ENCODE data around the gene SLC7A8.

The SLC7A8 gene

GRCh38 chr14:23183158-23183470, 346 bp downstream of the SLC7A8 start:
- Histone ChIP-seq H3K27ac (ENCODE audit: extremely low read depth, low read depth, low read length) (peak overlapping the region; percentile 12; the same call in 1 of the 2 replicates), H3K9me3 (ENCODE audit: control insufficient read depth, insufficient read depth, low read depth, low read length) (no peaks in the 10 kb centered on the region), H3K36me3 (ENCODE audit: control insufficient read depth in 2 of 2, insufficient read depth in 1 of 2, low read length in 2 of 2) (no peaks in the 10 kb centered on the region), H3K4me3 (ENCODE audit: low read depth, low read length) (peak overlapping the region; percentile 56), H3K4me1 (ENCODE audit: control insufficient read depth, insufficient read depth, low read length) (no peaks in the 10 kb centered on the region; the same call in 1 of the 2 replicates)
- ChIA-PET CTCF (interaction anchor here (0.7 to 11.0 kb wide), 9 partner anchors 9 to 619 kb away, joined by 3 to 424 read pairs (median 4); partner anchors contain the start of gene CEBPE), POLR2A (interaction anchor here (0.7 kb wide), 1 partner anchor 81 kb away, joined by 3 read pairs; no protein-coding TSS in a partner anchor)
- TF ChIP-seq PRDM2 (tag by site-specific recombination; IDR thresholded peaks at IDR 0.05; ENCODE audit: borderline replicate concordance): no peak
- peak; percentile 33 for TF ChIP-seq ZNF335 (tag by site-specific recombination; conservative IDR thresholded peaks at IDR 0.05)
- TF ChIP-seq WT1 (tag by site-specific recombination; IDR thresholded peaks at IDR 0.05): no peak
- TF ChIP-seq SP3 (tag by site-specific recombination; IDR thresholded peaks at IDR 0.05): no peak
- TF ChIP-seq, protein P1, sequence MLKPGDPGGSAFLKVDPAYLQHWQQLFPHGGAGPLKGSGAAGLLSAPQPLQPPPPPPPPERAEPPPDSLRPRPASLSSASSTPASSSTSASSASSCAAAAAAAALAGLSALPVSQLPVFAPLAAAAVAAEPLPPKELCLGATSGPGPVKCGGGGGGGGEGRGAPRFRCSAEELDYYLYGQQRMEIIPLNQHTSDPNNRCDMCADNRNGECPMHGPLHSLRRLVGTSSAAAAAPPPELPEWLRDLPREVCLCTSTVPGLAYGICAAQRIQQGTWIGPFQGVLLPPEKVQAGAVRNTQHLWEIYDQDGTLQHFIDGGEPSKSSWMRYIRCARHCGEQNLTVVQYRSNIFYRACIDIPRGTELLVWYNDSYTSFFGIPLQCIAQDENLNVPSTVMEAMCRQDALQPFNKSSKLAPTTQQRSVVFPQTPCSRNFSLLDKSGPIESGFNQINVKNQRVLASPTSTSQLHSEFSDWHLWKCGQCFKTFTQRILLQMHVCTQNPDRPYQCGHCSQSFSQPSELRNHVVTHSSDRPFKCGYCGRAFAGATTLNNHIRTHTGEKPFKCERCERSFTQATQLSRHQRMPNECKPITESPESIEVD (tag by site-specific recombination; IDR thresholded peaks at IDR 0.05): no peak
- TF ChIP-seq, protein P2, sequence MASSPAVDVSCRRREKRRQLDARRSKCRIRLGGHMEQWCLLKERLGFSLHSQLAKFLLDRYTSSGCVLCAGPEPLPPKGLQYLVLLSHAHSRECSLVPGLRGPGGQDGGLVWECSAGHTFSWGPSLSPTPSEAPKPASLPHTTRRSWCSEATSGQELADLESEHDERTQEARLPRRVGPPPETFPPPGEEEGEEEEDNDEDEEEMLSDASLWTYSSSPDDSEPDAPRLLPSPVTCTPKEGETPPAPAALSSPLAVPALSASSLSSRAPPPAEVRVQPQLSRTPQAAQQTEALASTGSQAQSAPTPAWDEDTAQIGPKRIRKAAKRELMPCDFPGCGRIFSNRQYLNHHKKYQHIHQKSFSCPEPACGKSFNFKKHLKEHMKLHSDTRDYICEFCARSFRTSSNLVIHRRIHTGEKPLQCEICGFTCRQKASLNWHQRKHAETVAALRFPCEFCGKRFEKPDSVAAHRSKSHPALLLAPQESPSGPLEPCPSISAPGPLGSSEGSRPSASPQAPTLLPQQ (tag by site-specific recombination; IDR thresholded peaks at IDR 0.05): peak; percentile 46; the same call in 1 of the 2 replicates
- TF ChIP-seq ZXDB (tag by site-specific recombination; IDR thresholded peaks at IDR 0.05): no peak
- TF ChIP-seq, protein P3, sequence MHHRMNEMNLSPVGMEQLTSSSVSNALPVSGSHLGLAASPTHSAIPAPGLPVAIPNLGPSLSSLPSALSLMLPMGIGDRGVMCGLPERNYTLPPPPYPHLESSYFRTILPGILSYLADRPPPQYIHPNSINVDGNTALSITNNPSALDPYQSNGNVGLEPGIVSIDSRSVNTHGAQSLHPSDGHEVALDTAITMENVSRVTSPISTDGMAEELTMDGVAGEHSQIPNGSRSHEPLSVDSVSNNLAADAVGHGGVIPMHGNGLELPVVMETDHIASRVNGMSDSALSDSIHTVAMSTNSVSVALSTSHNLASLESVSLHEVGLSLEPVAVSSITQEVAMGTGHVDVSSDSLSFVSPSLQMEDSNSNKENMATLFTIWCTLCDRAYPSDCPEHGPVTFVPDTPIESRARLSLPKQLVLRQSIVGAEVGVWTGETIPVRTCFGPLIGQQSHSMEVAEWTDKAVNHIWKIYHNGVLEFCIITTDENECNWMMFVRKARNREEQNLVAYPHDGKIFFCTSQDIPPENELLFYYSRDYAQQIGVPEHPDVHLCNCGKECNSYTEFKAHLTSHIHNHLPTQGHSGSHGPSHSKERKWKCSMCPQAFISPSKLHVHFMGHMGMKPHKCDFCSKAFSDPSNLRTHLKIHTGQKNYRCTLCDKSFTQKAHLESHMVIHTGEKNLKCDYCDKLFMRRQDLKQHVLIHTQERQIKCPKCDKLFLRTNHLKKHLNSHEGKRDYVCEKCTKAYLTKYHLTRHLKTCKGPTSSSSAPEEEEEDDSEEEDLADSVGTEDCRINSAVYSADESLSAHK (tag by site-specific recombination; IDR thresholded peaks at IDR 0.05): no peak

GRCh38 chr14:23182372-23183157, 895 bp downstream of the SLC7A8 start:
- peaks cover 1% of the 10 kb centered on the region for H3K4me1 ChIP-seq (ENCODE audit: control insufficient read depth, insufficient read depth, low read length)
- CTCF ChIA-PET: interaction anchor here (0.5 to 11.0 kb wide), 12 partner anchors 8 to 626 kb away, joined by 3 to 424 read pairs (median 4); partner anchors contain the start of gene CEBPE
- peak overlapping the region; percentile 56 for H3K4me3 ChIP-seq (ENCODE audit: low read depth, low read length)
- no peak overlapping the region for H3K27ac ChIP-seq (ENCODE audit: extremely low read depth, low read depth, low read length)
- no peaks in the 10 kb centered on the region for H3K36me3 ChIP-seq (ENCODE audit: control insufficient read depth in 2 of 2, insufficient read depth in 1 of 2, low read length in 2 of 2)
- POLR2A ChIA-PET: interaction anchor here (0.7 to 1.2 kb wide), 4 partner anchors 62 to 114 kb away, joined by 3 to 4 read pairs (median 3); no protein-coding TSS in a partner anchor
- H3K9me3 ChIP-seq (ENCODE audit: control insufficient read depth, insufficient read depth, low read depth, low read length): no peaks in the 10 kb centered on the region
- TF ChIP-seq GLIS1 (tag by site-specific recombination; IDR thresholded peaks at IDR 0.05) (peak; percentile 39), ZBTB20 (tag by site-specific recombination; IDR thresholded peaks at IDR 0.05) (peak; percentile 29; the same call in 1 of the 2 replicates), ZNF510 (tag by site-specific recombination; IDR thresholded peaks at IDR 0.05; ENCODE audit: insufficient replicate concordance) (no peak), ZBTB17 (tag by site-specific recombination; IDR thresholded peaks at IDR 0.05) (peak; percentile 93), SP2 (tag by site-specific recombination; IDR thresholded peaks at IDR 0.05) (peak; percentile 61), ZNF514 (tag by site-specific recombination; IDR thresholded peaks at IDR 0.05) (no peak), SP3 (tag by site-specific recombination; IDR thresholded peaks at IDR 0.05) (peak; percentile 53; the same call in 1 of the 2 replicates), ZNF335 (tag by site-specific recombination; conservative IDR thresholded peaks at IDR 0.05) (peak; percentile 70)
- TF ChIP-seq, protein P4, sequence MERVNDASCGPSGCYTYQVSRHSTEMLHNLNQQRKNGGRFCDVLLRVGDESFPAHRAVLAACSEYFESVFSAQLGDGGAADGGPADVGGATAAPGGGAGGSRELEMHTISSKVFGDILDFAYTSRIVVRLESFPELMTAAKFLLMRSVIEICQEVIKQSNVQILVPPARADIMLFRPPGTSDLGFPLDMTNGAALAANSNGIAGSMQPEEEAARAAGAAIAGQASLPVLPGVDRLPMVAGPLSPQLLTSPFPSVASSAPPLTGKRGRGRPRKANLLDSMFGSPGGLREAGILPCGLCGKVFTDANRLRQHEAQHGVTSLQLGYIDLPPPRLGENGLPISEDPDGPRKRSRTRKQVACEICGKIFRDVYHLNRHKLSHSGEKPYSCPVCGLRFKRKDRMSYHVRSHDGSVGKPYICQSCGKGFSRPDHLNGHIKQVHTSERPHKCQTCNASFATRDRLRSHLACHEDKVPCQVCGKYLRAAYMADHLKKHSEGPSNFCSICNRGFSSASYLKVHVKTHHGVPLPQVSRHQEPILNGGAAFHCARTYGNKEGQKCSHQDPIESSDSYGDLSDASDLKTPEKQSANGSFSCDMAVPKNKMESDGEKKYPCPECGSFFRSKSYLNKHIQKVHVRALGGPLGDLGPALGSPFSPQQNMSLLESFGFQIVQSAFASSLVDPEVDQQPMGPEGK (tag by site-specific recombination; IDR thresholded peaks at IDR 0.05): peak; percentile 78
